Activated CD4-positive, alpha-beta T cell treated with anti-CD3 and anti-CD28 coated beads, Interleukin-2, Interleukin-4, amounts not matched to agents 100 ng/mL and 50 ng/mL, durations not matched to agents 16 hours and 8 hours (primary cell): Measurements from ENCODE around the gene LITAFD.
"Not testable (repeated sequence)": the region's sequence is repeated elsewhere in the genome, so short reads cannot be mapped to it uniquely, and the experiment has no call there.

Experiments
- DNase-seq: peaks from one replicate; pipeline ENCODE4 v3.0.0-alpha.2; 2020; ENCODE audit warnings: low spot score

The LITAFD gene

DNA sequence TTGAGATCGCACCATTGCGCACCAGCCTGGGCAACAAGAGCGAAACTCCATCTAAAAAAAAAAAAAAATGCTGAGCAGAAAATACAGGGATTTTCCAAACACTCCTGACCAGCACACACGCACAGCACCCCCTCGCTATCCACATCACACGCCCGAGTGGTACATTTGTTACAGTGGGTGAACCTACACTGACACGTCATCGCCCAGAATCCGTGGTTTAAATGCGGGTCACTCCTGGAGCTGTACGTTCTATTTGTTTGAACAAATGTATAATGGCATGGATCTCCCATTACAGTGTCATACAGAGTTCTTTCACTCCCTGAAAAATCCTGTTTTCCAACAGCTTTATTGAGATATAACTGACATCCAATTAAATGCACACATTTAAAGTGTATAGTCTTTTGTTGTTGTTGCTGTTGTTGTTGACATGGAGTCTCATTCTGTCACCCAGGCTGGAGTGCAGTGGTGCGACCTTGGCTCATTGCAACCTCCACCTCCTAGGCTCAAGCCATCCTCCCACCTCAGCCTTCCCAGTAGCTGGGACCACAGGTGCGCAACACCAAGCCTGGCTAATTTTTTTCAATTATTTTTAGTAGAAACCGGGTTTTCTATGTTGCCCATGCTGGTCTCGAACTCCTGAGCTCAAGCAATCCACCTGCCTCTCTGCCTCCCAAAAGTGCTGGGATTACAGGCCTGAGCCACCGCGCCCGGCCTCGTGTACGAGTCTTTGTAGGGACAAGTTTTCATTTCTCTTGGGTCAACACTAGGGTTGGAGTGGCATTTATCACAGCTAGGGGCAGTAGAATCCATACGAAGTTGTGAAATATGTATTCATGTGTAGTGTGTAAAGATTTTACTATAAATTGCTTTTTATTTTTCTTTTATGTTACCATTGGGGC is 8.9 kb upstream of the LITAFD start:
- DNase-seq, result no peak

DNA sequence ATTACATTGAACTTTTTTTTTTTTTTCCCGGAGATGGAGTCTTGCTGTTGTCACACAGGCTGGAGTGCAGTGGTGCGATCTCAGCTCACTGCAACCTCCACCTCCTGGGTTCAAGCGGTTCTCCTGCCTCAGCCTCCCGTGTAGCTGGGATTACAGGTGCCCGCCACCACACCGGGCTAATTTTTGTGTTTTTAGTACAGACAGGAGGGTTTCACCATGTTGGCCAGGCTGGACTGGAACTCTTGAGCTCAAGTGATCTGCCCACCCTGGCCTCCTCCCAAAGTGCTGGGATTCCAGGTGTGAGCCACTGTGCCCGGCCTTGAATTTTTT is 8.3 kb upstream of the LITAFD start:
- not testable (repeated sequence) for DNase-seq

DNA sequence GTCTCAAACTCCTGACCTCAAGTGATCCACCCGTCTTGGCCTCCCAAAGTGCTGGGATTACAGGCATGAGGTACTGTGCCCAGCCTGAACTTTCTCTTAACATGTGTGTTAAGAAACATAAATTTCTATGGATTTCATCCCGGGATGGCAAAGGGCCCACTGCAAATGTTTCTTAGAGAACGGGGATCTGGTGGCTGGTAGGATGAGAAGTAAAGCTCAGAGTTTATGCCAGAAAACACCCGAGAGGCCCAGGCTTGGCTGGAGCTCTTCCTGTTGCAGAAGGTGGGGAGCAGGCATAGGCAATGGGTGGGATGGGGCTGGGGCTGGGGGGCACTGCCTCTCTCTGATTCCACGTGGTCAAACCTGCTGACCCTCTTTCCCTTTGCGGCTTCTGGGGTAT is 7.8 kb upstream of the LITAFD start:
- DNase-seq, result no peak

DNA sequence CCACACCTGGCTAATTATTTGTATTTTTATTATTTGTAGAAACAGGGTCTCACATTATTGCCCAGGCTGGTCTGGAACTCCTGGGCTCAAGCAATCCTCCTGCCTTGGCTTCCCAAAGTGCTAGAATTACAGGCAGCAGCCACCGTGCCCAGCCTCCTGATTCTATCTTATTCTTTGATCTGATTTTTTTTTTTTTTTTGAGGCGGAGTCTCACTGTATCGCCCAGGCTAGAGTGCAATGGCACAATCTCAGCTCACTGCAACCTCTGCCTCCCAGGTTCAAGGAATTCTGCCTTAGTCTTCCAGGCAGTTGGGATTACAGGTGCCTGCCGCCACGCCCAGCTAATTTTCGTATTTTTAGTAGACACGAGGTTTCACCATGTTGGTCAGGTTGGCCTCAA is 6.8 kb upstream of the LITAFD start:
- not testable (repeated sequence) for DNase-seq

DNA sequence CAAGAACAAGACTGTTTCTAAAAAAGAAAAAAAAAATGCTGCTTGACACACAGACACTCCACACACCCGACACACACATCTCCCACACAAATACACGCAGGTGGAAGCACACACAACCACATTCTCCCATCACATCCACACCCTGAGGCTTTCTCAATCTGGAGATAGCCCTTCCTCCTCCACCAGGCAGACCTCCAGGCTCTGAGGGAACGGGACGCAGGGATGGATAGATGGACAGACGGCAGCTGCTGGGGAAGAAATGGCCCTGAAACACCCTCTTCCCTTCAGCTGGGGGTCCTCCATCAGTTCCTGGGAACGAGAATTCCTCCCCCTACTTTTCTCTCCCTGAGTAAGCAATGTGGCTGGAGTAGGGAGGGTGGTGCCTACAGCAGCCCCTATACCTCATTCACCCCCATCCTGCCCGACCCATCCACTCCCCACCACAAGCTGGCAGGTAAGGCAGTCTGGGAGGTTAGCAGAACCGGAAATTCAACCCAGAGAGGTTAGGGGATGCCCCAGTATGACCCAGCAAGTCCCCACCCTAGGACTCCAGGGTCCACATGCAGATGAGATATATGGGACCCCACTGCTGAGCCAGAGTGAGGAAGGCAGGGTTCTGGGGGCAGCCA is 4.1 kb upstream of the LITAFD start:
- DNase-seq, result no peak

DNA sequence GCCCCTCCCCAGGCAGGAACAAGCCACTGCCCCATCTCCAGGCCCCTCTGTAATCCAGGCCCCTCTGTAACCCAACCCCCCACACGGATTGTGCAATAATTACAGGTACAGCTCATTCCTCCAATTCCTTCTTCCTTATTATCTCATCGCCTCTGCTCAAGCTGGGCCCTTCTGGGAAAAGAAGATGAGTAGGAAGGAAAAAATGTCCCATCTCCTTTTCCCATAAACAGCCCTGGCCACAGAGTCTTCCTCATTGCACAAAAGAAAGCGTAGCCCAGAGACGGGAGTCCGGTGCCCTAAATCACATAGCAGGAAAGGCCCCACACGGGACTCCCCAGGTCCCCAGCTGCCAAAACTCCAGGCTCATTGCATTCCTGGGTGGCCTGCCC is 3.6 kb upstream of the LITAFD start:
- no peak for DNase-seq

DNA sequence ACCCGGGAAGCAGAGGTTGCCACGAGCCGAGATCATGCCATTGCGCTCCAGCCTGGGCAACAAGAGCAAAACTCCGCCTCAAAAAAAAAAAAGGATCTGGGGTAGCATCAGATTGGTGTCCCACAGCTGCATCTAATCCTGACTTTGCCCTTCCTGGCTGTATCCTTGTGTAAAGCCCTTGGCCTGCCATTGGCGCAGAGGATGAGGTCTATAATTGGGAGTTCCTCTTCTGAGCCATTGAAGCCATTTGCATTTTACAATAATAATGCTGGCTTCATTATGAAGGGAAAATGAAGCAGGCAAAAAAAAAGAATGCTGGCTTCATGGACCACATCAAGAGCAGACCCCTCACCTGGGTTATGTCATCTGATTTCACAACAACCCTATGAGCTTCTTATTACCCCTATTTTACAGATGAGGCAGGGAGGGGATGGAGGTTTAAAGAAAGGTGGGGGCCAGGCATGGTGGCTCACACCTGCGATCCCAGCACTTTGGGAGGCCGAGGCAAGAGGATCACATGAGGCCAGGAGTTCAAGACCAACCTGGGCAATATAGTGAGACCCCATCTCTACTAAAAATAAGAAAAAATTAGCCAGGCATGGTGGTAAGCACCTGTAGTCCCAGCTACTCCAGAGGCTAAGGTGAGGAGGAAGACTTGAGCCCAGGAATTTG is 1.2 kb upstream of the LITAFD start:
- DNase-seq, result no peak

DNA sequence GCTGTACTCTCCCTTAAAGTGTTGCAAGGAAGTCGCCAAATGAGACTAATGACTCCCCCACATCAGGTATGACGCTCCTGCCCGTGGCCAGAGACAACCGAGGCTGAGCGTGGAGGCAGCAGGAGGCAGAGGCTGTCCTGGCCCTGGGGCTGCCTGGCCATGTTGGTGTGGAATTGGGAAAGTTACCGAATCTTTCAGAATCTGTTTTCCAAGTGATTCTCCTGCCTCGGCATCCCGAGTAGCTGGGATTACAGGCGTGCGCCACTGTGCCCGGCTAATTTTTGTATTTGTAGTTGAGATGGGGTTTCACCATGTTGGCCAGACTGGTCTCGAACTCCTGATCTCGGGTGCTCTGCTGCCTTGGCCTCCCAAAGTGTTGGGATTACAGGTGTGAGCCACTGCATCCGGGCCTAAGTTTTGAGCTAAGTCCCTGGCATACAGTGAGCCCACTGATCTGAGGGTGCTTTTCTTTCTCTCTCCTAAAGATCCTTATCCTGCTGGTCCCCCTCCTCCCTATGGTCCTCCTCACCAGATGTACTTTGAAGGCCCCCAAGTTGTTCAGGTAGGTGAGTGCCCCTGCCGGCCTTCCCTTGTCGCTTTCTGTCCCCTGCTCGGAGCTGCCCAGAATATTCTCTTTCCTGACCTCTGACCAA is 700 bp downstream of the LITAFD start:
- DNase-seq, result no peak

DNA sequence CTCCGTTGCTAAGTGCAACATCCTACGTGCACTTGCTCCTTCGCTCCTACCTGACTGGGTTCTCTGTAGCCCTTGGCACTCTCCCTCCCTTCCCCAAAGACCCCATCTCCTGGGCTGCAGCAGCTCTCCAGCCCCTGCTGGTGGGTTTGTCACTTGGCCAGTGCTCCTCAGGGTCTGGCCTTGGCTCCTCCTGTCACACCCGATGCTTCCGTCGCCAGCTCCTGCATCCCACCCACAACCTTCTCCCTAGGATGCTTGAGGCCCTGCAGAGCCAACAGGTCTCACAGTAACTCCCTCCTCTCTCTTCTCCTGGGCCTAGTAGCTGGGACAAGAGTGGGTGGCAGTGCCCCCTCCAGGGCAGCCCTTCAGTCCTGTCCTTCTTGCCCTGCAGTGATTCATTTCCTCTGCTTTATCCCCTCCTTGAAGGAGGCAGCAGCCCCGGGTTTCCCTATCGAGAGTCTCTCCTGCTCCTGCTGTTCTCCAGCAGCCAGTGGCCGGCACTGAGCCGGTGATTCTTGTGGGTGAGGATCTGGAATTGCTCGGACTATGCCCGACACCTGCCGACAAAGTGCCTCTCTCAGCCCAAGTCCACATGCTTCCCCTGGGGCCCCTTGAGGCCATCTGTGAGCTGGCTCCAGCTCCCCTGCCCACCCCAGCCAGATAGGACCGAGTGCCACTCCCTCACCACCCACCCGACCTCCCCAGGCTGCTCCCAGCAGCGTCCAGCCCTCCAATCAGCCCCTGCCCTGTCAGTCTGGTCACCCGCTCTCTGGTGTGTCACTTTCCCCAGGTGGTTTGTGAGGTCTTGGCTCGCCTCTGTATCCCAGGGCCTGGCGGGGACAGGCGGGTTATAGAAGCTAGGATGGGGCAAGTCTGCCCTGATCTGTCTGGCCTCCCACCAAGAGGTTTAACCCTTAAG is 3.8 kb downstream of the LITAFD start:
- DNase-seq, result no peak

DNA sequence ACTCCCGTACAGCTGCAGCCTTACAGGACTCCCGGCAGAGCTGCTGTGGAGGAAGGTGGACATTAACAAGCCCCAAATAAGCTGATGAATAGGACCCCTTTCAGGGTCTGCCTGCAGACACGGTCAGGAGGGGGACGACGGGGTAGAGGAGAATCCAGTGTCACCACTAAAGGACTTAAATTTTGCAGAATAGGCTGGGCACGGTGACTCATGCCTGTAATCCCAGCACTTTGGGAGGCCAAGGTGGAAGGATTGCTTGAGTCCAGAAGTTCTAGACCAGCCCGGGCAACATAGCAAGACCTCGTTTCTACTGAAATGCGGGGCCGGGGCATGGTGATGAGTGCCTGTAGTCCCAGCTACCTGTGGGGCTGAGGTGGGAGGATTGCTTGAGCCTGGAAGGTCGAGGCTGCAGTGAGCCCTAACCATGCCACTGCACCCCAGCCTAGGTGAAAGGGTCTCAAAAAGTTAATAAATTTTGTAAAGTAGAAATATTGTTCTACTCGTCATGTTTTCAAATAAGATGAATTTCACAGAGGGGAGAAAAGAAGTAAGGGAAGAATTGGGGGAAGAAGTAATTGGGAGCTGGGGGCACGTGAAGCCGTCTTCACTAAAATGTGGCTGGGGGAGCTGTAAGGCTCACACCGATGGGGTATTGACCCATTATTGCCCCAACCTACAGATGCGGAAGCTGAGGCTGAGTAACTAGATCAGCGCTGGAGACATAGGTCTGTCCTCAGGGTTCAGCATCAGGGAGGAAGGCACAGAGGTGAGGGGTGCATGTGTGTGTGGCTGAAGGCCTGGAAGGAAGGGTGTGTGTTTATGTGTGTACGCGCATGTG is 4.7 kb downstream of the LITAFD start:
- DNase-seq, result no peak

DNA sequence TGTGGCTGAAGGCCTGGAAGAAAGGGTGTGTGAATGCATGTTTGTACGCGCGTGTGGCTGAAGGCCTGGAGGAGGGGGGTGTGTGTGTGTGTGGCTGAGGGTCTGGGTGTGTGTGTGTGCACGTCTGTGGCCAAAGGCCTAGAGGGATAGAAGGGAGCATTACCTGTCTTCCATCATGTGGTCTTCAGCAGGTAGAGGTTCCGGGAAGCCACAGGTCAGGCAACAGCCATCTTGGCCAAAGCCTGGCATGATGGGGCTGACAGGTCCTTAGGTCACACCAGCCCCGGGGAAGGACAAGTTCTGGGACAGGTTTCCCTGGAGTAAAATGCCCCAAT is 5.2 kb downstream of the LITAFD start:
- DNase-seq, result no peak

DNA sequence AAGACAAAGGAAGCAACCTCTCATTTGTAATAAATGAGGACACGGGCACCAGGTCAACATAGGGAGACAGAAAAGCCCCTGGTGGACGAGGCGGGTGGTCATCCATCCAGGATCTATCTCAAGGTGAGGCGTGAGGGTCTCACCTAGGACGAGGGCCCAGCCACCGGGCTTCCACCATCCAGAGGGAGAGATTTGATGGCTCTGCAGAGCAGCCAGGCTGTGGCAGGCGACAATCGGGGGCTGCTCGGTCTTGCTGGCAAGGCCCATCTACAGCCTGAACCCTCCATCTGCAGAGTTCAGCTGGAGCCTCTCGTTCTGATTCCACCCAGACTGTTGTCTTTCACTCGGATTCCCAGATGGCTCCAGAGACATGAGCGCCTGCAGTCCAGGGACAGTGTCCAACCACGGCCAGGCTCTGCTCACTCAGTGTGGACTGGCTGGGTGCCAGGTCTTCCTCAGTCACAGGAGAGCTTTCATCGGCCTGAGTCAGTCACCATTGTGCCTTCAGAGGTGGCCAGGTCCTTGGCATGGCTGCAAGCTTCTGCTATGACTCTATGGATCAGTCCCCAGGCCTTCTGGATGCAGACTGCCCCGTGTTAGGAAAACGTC is 5.9 kb downstream of the LITAFD start:
- no peak for DNase-seq

DNA sequence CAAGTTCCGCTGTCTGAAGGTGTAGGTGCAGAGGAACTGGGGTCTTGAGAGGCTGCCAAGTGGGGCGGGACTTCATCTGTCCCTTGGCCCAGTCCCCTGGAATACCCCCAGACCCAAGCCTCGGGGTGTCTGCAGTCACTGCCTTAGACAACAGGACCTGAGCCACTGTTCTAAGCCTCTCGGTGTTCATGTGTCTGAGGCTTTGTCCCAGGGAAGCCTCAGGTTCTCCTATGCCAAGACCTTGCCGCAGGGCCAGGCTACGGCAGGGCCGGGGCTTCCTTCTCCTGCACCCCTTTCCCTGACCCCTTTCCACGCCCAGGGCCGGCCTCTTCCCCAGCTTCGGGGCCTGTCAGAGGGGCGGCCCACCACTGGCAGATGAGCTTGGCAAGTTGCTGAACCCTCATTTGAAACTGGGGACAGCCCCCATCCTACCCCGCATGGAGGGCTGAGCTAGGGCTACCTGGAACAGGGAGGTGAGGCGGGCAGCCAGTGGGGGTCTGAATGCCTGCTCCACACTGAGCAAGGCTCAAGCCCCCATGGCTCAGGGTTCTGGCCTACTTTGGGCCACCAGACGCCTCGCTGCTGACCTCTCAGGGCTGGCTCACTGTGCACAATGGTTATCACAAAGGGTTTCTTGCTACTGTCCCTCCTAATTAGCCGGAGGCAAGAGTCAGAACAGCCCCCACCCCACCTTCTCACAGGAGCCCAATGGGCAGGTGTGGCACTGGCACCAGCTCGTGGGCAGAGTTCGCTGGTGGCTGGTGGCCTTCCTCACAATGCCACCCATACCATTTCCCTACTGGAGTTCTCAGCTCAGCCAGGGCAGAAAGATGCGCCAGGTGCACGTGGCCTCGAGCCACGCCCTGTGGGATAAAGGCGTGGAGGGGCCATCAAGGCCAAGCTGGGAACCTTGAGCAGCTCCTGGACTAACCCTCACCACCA is 7.1 kb downstream of the LITAFD start:
- DNase-seq, result no peak

DNA sequence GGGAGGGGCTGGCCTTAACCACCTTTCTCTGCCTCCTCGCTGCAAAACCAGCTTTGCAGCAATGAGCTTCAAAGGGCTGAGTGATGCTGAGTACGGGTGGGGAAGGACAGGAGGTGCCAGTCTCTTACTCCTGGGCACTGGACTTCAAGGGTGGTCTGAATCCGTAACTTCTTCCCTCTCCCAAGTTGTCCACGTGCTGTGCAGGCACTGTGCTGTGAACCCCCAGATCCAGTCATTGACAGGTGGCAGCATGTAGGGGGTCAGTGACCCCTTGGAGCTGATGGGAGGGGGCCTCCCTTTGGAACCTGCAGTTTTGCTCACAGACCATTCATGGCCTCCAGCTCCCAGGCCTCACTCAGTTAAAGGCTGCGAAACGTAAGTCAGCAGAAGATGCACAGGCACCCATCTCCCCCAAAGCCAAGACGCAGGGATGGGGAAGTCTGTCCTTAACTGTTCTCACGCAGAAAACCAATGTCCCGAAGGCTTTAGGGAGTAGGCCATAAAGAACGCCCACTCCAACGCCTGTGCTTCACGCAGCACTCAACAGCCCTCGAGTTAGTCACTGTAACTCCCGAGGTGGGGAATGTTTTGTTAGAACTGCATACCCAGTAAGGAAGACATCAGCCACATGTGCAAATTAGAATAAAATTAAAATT is 7.9 kb downstream of the LITAFD start:
- no peak for DNase-seq

DNA sequence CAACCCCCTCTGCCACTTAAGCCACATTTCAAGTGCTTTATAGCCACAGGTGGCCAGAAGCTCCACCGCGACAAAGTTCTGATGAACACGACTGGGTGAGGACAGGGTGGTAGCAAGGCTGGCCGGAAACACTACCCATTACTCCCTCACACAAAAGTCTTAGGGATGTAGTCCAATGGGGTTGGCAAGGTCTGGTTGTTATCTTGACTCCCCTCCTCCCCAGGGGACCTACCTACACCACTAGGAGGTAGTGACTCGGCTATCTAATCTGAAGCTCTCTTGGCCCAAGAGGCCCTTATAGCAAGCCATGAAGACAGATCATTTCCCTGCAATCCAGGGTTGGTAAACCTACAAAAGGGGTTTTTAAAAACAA is 8.4 kb downstream of the LITAFD start:
- DNase-seq, result no peak

DNA sequence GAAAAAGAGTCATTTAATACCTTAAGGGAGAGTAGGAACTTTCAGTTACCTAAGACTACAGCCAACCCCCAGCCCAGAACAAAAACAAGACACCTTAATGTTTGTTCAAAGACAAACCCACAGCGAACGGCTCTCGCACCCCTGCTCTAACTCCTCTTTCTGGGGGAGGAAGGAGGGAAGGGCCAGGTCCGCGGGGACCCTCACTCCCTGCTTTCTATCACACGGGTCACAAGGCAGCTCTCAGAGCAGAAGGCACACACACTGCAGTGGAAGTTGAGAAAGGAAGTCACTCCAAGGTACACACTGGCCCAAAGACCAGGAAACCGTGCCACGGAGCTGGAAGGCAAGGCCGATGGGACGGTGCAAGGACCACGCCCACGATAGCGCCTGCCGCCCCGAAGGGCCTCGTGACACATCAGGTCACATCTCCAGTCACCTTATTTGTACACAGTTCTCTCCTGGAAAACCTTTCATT is 10.0 kb downstream of the LITAFD start:
- no peak for DNase-seq

DNA sequence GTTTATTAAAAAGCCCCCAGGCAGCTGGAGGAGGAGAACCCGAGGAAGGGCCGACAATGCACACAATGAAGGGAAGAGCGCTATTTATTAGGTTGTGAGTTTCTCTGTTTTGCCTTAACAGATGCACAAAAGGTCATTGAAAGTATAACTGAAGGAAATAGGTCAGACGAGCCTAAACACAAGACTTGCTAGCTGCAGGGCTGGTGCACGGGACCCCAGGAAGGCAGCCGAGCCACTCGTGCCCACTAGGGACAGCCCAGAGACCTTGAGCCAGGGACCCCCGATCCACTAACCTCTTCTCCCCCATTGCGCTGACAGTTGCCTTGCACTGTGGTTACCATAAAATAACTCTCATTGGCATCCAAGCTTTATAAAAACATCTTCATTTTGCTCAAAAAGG is 11.3 kb downstream of the LITAFD start:
- no peak for DNase-seq

DNA sequence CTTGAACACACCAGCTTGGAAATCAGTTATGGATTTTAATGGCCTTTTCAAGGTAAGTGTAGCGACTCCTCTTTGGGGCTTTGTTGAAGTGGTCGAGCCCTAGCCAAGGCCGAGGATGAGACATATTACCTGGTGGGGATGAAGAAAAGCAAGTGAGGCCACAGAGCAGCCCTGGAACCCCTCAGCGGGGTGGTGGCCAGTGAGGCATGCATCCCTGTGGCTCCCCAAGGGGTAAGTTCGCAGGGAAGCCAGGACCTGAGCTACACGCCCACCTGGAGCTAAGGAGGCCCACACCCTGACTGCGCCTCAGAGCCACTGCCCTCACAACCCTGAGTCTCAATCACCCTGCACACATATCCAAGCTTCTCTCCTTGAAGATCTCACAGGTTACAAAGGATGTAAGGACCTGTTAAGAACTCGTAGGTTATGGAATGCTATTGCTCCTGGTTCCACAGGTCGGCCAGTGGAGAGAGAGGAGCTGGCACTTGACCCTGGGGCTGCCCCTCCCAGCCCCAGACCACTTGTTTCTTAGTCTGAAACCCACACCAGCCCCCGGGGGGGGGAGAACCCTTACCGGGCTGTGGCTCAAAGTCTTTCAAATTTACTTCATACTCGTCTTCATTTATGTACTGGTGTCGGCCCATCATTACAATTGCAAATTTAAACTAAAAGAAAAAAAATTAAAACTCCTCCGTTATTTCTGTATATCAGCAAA is 12.0 kb downstream of the LITAFD start:
- DNase-seq, result no peak
